ENCODE data around the gene IMPG1. TPM values are rescaled to one million over a fixed set of nuclear protein-coding genes. Genes with fewer than 3 reads are reported as not detected.

Gene IMPG1
- total RNA-seq, 4 donors from 2014 or later: not detected

- H3K4me3 ChIP-seq: no peak overlapping the region
- H3K27ac ChIP-seq (replicated peaks in 1 of 4): no peak overlapping the region
- H3K9me3 ChIP-seq: no peaks in the 10 kb centered on the region
- intact Hi-C loops (cut with DNase I): no loop called here
- 81% methylated on average over 2 of the region's 2 CpGs for WGBS
- H3K4me1 ChIP-seq: no peaks in the 10 kb centered on the region
- no peaks in the 10 kb centered on the region for H3K27me3 ChIP-seq
- no peak for DNase-seq (ENCODE audit: extremely low spot score)
- no peak for TF ChIP-seq CTCF (IDR thresholded peaks at IDR 0.05)
- TF ChIP-seq EP300 (IDR thresholded peaks at IDR 0.05): no peak
- no peak for TF ChIP-seq POLR2AphosphoS5 (IDR thresholded peaks at IDR 0.05)
- no peak for TF ChIP-seq POLR2A (IDR thresholded peaks at IDR 0.05; ENCODE audit: low read depth)
- no peaks in the 10 kb centered on the region for H3K36me3 ChIP-seq
These were observed 28.8 kb downstream of the IMPG1 start for GRCh38 chr6:76043690-76044089.

GRCh38 chr6:76035713-76036112 lies 36.7 kb downstream of the IMPG1 start:
- intact Hi-C loops (cut with DNase I): no loop called here
- 34% methylated on average over 1 of the region's 1 CpG for WGBS
- H3K4me3 ChIP-seq: no peak overlapping the region
- TF ChIP-seq POLR2AphosphoS5 (IDR thresholded peaks at IDR 0.05) (no peak), POLR2A (IDR thresholded peaks at IDR 0.05; ENCODE audit: low read depth) (no peak), EP300 (IDR thresholded peaks at IDR 0.05) (no peak), CTCF (IDR thresholded peaks at IDR 0.05) (no peak)
- no peaks in the 10 kb centered on the region for H3K9me3 ChIP-seq
- no peaks in the 10 kb centered on the region for H3K27me3 ChIP-seq
- H3K4me1 ChIP-seq: no peaks in the 10 kb centered on the region
- H3K27ac ChIP-seq (replicated peaks in 1 of 4): no peak overlapping the region
- H3K36me3 ChIP-seq: no peaks in the 10 kb centered on the region
- DNase-seq (ENCODE audit: extremely low spot score): no peak

- H3K27ac ChIP-seq (replicated peaks in 1 of 4): no peak overlapping the region
- intact Hi-C loops (cut with DNase I): no loop called here
- no peaks in the 10 kb centered on the region for H3K27me3 ChIP-seq
- DNase-seq (ENCODE audit: extremely low spot score): no peak
- no peaks in the 10 kb centered on the region for H3K36me3 ChIP-seq
- WGBS: 87% methylated on average over 6 of the region's 6 CpGs
- peaks cover 0 to 46% (median 25%) of the 10 kb centered on the region in 4 donors for H3K9me3 ChIP-seq
- no peaks in the 10 kb centered on the region for H3K4me1 ChIP-seq
- TF ChIP-seq POLR2AphosphoS5 (IDR thresholded peaks at IDR 0.05): no peak
- no peak for TF ChIP-seq POLR2A (IDR thresholded peaks at IDR 0.05; ENCODE audit: low read depth)
- TF ChIP-seq EP300 (IDR thresholded peaks at IDR 0.05): no peak
- TF ChIP-seq CTCF (IDR thresholded peaks at IDR 0.05): no peak
- no peak overlapping the region for H3K4me3 ChIP-seq
These were observed 46.4 kb downstream of the IMPG1 start for GRCh38 chr6:76026101-76026500.

- H3K9me3 ChIP-seq: no peaks in the 10 kb centered on the region
- H3K4me1 ChIP-seq: no peaks in the 10 kb centered on the region
- TF ChIP-seq CTCF (IDR thresholded peaks at IDR 0.05): no peak
- no peak for TF ChIP-seq EP300 (IDR thresholded peaks at IDR 0.05)
- TF ChIP-seq POLR2AphosphoS5 (IDR thresholded peaks at IDR 0.05): no peak
- TF ChIP-seq POLR2A (IDR thresholded peaks at IDR 0.05; ENCODE audit: low read depth): no peak
- intact Hi-C loops (cut with DNase I): no loop called here
- WGBS: 62% methylated on average over 6 of the region's 6 CpGs
- H3K4me3 ChIP-seq: no peak overlapping the region
- H3K36me3 ChIP-seq: no peaks in the 10 kb centered on the region
- DNase-seq (ENCODE audit: extremely low spot score): no peak
- no peak overlapping the region for H3K27ac ChIP-seq (replicated peaks in 1 of 4)
- no peaks in the 10 kb centered on the region for H3K27me3 ChIP-seq
These were observed 57.6 kb downstream of the IMPG1 start for GRCh38 chr6:76014626-76015530.
